Spleen (tissue), 7 donors: ENCODE data around the gene WDR82.
"Not testable (repeated sequence)": the region's sequence is repeated elsewhere in the genome, so short reads cannot be mapped to it uniquely, and the experiment has no call there.

Experiments
- CTCF ChIP-seq, 11 experiments: fragments of 200-600 bp in 7 of 11; fragments of 450-650 bp in 4 of 11; sonication (generic) in 4 of 11; IDR thresholded peaks in 8 of 11; conservative IDR thresholded peaks in 3 of 11; 1 replicate in 7 of 11; 2 replicates in 4 of 11; pipeline versions ENCODE4 v1.4.0 to v1.8.0; 2016 to 2021; ENCODE audit warnings: antibody characterized with exemption in 11 of 11, inconsistent platforms in 4 of 11, mild to moderate bottlenecking in 1 of 11
- POLR2A ChIP-seq, 3 donors: fragments of 450-650 bp; IDR thresholded peaks; one replicate each; pipeline ENCODE4 v1.5.1; 2017; ENCODE audit warnings: antibody characterized with exemption in 3 of 3, mild to moderate bottlenecking in 1 of 3
- donor health status: DM: no; HTN: no; CAD: no; lungs with moderate emphysema.
- donor health status: DM: no; HTN: no; CAD: no.
- donor health status: DM: no; HTN: no; CAD: no.

GRCh38 chr3:52272172-52272571 is 6.3 kb downstream of the WDR82 start:
- TF ChIP-seq CTCF (IDR thresholded peaks at IDR 0.05 in 8 of 11, conservative IDR thresholded peaks at IDR 0.05 in 3 of 11); POLR2A (IDR thresholded peaks at IDR 0.05): not testable (repeated sequence)
